HCT116 (cell line): Measurements from ENCODE around the gene GPR78. TPM values are rescaled to one million over a fixed set of nuclear protein-coding genes. Genes with fewer than 3 reads are reported as not detected.

Experiments
- ATAC-seq: fragments of 200-7000 bp; cut with Tn5 transposase; 2 replicates; pipeline ENCODE4 v1.9.1; 2020; ENCODE audit warnings: mild to moderate bottlenecking, moderate library complexity
- BruUV-seq: library from RNA; stranded (reverse); fragments of 400-500 nt; replicated peaks from 2 replicates; lab custom pipeline; 2021; lab: Mats Ljungman, UMichigan
- CTCF ChIA-PET: fragments of 300-600 bp; sonication (Branson Sonifier 250); formaldehyde crosslinking; loops from one replicate; lab custom pipeline; 2021; ENCODE audit warnings: antibody characterized with exemption; lab: Charles Lee
- POLR2A ChIA-PET: fragments of 300-600, 350-600 bp; sonication (Branson Sonifier 250); formaldehyde crosslinking; loops from one replicate; lab custom pipeline; 2021; ENCODE audit warnings: antibody characterized with exemption; lab: Charles Lee
- RAD21 ChIA-PET, 2 experiments: fragments of 300-600 bp; sonication (Branson Sonifier 250); formaldehyde crosslinking; loops; one replicate each; lab custom pipeline; 2023; ENCODE audit warnings: low total read pairs in 2 of 2; ENCODE audit not compliant: uncharacterized antibody in 2 of 2, unreplicated experiment in 2 of 2, low non-redundant PET in 1 of 2; lab: Charles Lee
- DNase-seq: peaks from one replicate; pipeline ENCODE4 v3.0.0-alpha.2; 2010; ENCODE audit warnings: low read depth, low spot score
- H2AFZ ChIP-seq: fragments of 200-600 bp; shearing (Covaris generic), sonication (generic); 2 replicates; pipeline ENCODE4 v1.6.1; 2017; ENCODE audit warnings: low read depth, mixed run types, mixed read lengths, antibody characterized with exemption, low read length; ENCODE audit not compliant: poor library complexity, severe bottlenecking
- H3K27ac ChIP-seq: 2 replicates; pipeline ENCODE4 v1.5.1; 2012; ENCODE audit warnings: low read depth, low read length
- H3K27me3 ChIP-seq: fragments of 200-600 bp; sonication (generic); 2 replicates; pipeline ENCODE4 v1.6.1; 2016; ENCODE audit warnings: mixed run types, low read length, mixed read lengths; ENCODE audit not compliant: insufficient read depth
- H3K36me3 ChIP-seq, 2 experiments: fragments of 200-500 bp in 1 of 2; fragments of 200-600 bp in 1 of 2; sonication (Bioruptor generic) in 1 of 2; sonication (generic) in 1 of 2; 2 replicates each; pipeline versions ENCODE4 v1.5.1 to v1.6.1; 2014 to 2016; ENCODE audit warnings: low read length in 2 of 2, inconsistent platforms in 1 of 2, mixed read lengths in 1 of 2, mixed run types in 1 of 2; ENCODE audit not compliant: insufficient read depth in 2 of 2, control insufficient read depth in 1 of 2
- H3K4me1 ChIP-seq, 2 experiments: fragments of 200-600 bp in 1 of 2; sonication (generic) in 1 of 2; 2 replicates each; pipeline versions ENCODE4 v1.5.1 to v1.6.1; 2012 to 2017; ENCODE audit warnings: low read length in 2 of 2, inconsistent platforms in 1 of 2, mild to moderate bottlenecking in 1 of 2, mixed read lengths in 1 of 2, mixed run types in 1 of 2, moderate library complexity in 1 of 2; ENCODE audit not compliant: insufficient read depth in 2 of 2, control insufficient read depth in 1 of 2
- H3K4me2 ChIP-seq: fragments of 200-600 bp; sonication (generic); 2 replicates; pipeline ENCODE4 v1.6.1; 2017; ENCODE audit warnings: mixed run types, low read length, mixed read lengths
- H3K4me3 ChIP-seq, 2 experiments: fragments of 200-600 bp in 1 of 2; sonication (generic) in 1 of 2; replicated peaks in 1 of 2; 2 replicates each; pipeline ENCODE4 v1.5.1; 2011 to 2016; ENCODE audit warnings: low read length in 2 of 2, control low read depth in 1 of 2, low read depth in 1 of 2, mild to moderate bottlenecking in 1 of 2, mixed read lengths in 1 of 2, mixed run types in 1 of 2
- H3K79me2 ChIP-seq: fragments of 200-600 bp; sonication (generic); 2 replicates; pipeline ENCODE4 v1.6.1; 2017; ENCODE audit warnings: mild to moderate bottlenecking, mixed run types, low read length, moderate library complexity, mixed read lengths; ENCODE audit not compliant: insufficient read depth
- H3K9ac ChIP-seq: fragments of 200-600 bp; sonication (generic); 2 replicates; pipeline ENCODE4 v1.6.1; 2016; ENCODE audit warnings: low read length, mixed read lengths
- H3K9me2 ChIP-seq: fragments of 200-600 bp; sonication (generic), shearing (Covaris generic); 2 replicates; pipeline ENCODE4 v1.6.1; 2017; ENCODE audit warnings: mixed run types, mild to moderate bottlenecking, moderate library complexity; ENCODE audit not compliant: insufficient read depth
- H3K9me3 ChIP-seq, 2 experiments: fragments of 200-500 bp in 1 of 2; fragments of 200-600 bp in 1 of 2; sonication (Bioruptor generic) in 1 of 2; sonication (generic) in 1 of 2; 2 replicates each; pipeline ENCODE4 v1.6.1; 2014 to 2017; ENCODE audit warnings: low read length in 2 of 2, mixed read lengths in 2 of 2, inconsistent platforms in 1 of 2, low read depth in 1 of 2, mild to moderate bottlenecking in 1 of 2, mixed run types in 1 of 2, moderate library complexity in 1 of 2; ENCODE audit not compliant: control insufficient read depth in 1 of 2, insufficient read depth in 1 of 2
- H4K20me1 ChIP-seq: fragments of 200-600 bp; sonication (generic), shearing (Covaris generic); 2 replicates; pipeline ENCODE4 v1.6.1; 2017; ENCODE audit warnings: mixed run types, mild to moderate bottlenecking, moderate library complexity; ENCODE audit not compliant: insufficient read depth
- CBX3 ChIP-seq: IDR thresholded peaks from 2 replicates; pipeline ENCODE4 v1.6.1; 2012; ENCODE audit warnings: low read depth
- CEBPB ChIP-seq: IDR thresholded peaks from 2 replicates; pipeline ENCODE4 v1.6.1; 2012; ENCODE audit warnings: low read depth
- EGR1 ChIP-seq: IDR thresholded peaks from 2 replicates; pipeline ENCODE4 v1.6.1; 2012; ENCODE audit warnings: low read depth
- ELF1 ChIP-seq: IDR thresholded peaks from 2 replicates; pipeline ENCODE4 v1.6.1; 2012; ENCODE audit warnings: low read depth, borderline replicate concordance
- EZH2 ChIP-seq: fragments of 200-600 bp; sonication (generic); IDR thresholded peaks from 2 replicates; pipeline ENCODE4 v1.6.1; 2017; ENCODE audit warnings: antibody characterized with exemption, mixed run types
- EZH2phosphoT487 ChIP-seq: fragments of 200-600 bp; IDR thresholded peaks from 2 replicates; pipeline ENCODE4 v1.6.1; 2018; ENCODE audit warnings: antibody characterized with exemption, borderline replicate concordance
- JUND ChIP-seq: IDR thresholded peaks from 2 replicates; pipeline ENCODE4 v1.6.1; 2012
- POLR2A ChIP-seq: IDR thresholded peaks from 2 replicates; pipeline ENCODE4 v1.7.0; 2011; ENCODE audit warnings: borderline replicate concordance; ENCODE audit not compliant: insufficient read depth, insufficient read length; ENCODE audit errors: extremely low read depth
- POLR2AphosphoS5 ChIP-seq: IDR thresholded peaks from 2 replicates; pipeline ENCODE4 v1.6.1; 2011; ENCODE audit warnings: mild to moderate bottlenecking, low read depth, low read length, moderate library complexity
- RAD21 ChIP-seq: IDR thresholded peaks from 2 replicates; pipeline ENCODE4 v1.6.1; 2012; ENCODE audit warnings: low read depth, mild to moderate bottlenecking
- SIN3A ChIP-seq: IDR thresholded peaks from 2 replicates; pipeline ENCODE4 v1.6.1; 2012; ENCODE audit warnings: low read depth
- SP1 ChIP-seq: IDR thresholded peaks from 2 replicates; pipeline ENCODE4 v1.6.1; 2012; ENCODE audit warnings: low read depth
- TCF7L2 ChIP-seq: IDR thresholded peaks from 2 replicates; pipeline ENCODE4 v1.7.0; 2011; ENCODE audit warnings: borderline replicate concordance, inconsistent platforms; ENCODE audit not compliant: insufficient read depth, insufficient read length; ENCODE audit errors: extremely low read depth
- YY1 ChIP-seq: IDR thresholded peaks from 2 replicates; pipeline ENCODE4 v1.6.1; 2011; ENCODE audit warnings: low read length, low read depth, moderate library complexity, mild to moderate bottlenecking; ENCODE audit not compliant: insufficient replicate concordance; ENCODE audit errors: extremely low read depth
- ZFX ChIP-seq: fragments of 450-650 bp; IDR thresholded peaks from 2 replicates; pipeline ENCODE4 v1.6.1; 2017
- intact Hi-C: fragments of 100-400 bp; cut with micrococcal nuclease; formaldehyde crosslinking; loops from 2 replicates; pipeline ENCODE4 v1.10.0; 2022
- total RNA-seq: library from RNA; stranded (reverse); gene quantifications from one replicate; pipeline ENCODE4 v1.2.1, GENCODE V29; 2021; ENCODE audit not compliant: unreplicated experiment
- TF ChIP-seq, protein P1 (sequence below): IDR thresholded peaks from 2 replicates; pipeline ENCODE4 v1.6.1; 2012
- TF ChIP-seq, protein P2 (sequence below), 3 experiments: fragments of 200-600 bp in 1 of 3; sonication (generic) in 1 of 3; IDR thresholded peaks in 2 of 3; conservative IDR thresholded peaks in 1 of 3; 2 replicates each; pipeline ENCODE4 v1.5.1; 2012 to 2017; ENCODE audit warnings: low read depth in 2 of 3, low read length in 2 of 3, antibody characterized with exemption in 1 of 3, borderline replicate concordance in 1 of 3, control low read depth in 1 of 3, mild to moderate bottlenecking in 1 of 3, mixed read lengths in 1 of 3, mixed run types in 1 of 3, moderate library complexity in 1 of 3; ENCODE audit not compliant: insufficient read depth in 1 of 3
- TF ChIP-seq, protein P3 (sequence below): IDR thresholded peaks from 2 replicates; pipeline ENCODE4 v1.6.1; 2011; ENCODE audit warnings: mild to moderate bottlenecking, low read length, moderate library complexity; ENCODE audit not compliant: insufficient replicate concordance; ENCODE audit errors: extremely low read depth

GPR78 gene
- total RNA-seq, 1 experiment from 2014 or later = not detected

DNA sequence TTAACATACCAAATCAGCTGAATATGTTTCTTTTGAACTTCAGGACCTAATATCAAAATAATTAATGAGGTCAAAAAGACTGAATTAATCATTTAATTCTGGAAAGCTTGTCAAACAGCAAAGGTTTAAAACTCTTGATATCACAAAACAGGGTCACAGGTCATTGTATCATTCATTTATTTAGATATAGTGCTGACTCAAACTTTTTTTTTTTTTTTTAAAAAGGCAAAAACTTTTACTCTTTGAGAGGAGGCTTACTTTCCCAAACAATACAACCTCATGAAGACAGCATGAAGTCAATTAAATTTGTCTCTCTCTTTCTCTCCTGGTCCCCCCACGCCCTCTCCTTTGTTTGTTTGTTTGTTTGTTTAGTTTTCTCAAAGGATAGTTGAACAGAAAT, 15.6 kb upstream of the GPR78 start:
- H3K4me1 ChIP-seq = no peaks in the 10 kb centered on the region
- no peak overlapping the region for H3K9ac ChIP-seq
- DNase-seq (no peak), ATAC-seq (no peak)
- no peaks in the 10 kb centered on the region for H3K36me3 ChIP-seq
- ChIA-PET POLR2A (no interaction called here), CTCF (no interaction called here), RAD21 (no interaction called here)
- H3K9me2 ChIP-seq = no peaks in the 10 kb centered on the region
- BruUV-seq = no TSS peak
- TF ChIP-seq EZH2phosphoT487 (no peak), YY1 (no peak), SP1 (no peak), EGR1 (no peak), TCF7L2 (no peak), JUND (no peak), ZFX (no peak), POLR2AphosphoS5 (no peak), CBX3 (no peak), CEBPB (no peak)
- intact Hi-C loops = no loop called here
- H3K27ac ChIP-seq = no peak overlapping the region
- H3K27me3 ChIP-seq = no peaks in the 10 kb centered on the region
- H2AFZ ChIP-seq = no peak overlapping the region
- no peaks in the 10 kb centered on the region for H4K20me1 ChIP-seq
- no peak overlapping the region for H3K4me2 ChIP-seq
- no peaks in the 10 kb centered on the region for H3K9me3 ChIP-seq
- H3K4me3 ChIP-seq = no peak overlapping the region
- H3K79me2 ChIP-seq = no peaks in the 10 kb centered on the region

DNA sequence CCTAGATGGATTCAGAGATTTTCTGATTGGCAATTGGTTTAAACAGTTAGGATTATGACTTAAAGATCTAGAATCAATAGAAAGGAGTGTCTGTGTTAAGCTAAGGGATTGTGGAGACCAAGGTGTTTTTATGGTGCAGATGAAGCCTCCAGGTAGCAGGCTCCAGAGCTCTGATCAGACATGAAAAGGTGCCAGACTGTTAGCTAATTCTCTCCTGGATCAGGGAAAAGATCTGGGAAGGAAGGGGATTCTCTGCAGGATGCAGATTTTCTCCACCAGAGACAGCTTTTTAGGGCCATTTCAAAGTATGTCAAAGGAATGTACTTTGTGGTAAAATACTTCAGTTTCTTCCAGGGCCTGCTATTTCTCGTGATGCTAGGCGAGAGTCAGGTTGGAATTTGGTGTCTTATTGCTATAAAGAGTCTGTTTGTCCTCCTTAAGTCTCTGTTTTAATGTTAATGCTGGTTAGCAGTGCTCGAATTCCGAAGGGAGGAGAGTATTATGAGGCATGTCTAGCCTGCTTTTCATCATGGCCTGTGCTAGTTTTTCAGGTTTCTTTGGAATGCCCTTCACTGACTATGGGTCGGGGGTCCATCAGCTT, 12.0 kb upstream of the GPR78 start:
- no peak for ATAC-seq
- POLR2A ChIA-PET = no interaction called here
- no peak overlapping the region for H3K4me2 ChIP-seq
- TF ChIP-seq, protein P1, sequence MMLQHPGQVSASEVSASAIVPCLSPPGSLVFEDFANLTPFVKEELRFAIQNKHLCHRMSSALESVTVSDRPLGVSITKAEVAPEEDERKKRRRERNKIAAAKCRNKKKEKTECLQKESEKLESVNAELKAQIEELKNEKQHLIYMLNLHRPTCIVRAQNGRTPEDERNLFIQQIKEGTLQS = no peak
- no peak for TF ChIP-seq CBX3
- no peak for TF ChIP-seq SIN3A
- no peak for TF ChIP-seq ELF1
- TF ChIP-seq CEBPB = no peak
- TF ChIP-seq JUND = no peak
- TF ChIP-seq RAD21 = no peak
- TF ChIP-seq, protein P2, sequence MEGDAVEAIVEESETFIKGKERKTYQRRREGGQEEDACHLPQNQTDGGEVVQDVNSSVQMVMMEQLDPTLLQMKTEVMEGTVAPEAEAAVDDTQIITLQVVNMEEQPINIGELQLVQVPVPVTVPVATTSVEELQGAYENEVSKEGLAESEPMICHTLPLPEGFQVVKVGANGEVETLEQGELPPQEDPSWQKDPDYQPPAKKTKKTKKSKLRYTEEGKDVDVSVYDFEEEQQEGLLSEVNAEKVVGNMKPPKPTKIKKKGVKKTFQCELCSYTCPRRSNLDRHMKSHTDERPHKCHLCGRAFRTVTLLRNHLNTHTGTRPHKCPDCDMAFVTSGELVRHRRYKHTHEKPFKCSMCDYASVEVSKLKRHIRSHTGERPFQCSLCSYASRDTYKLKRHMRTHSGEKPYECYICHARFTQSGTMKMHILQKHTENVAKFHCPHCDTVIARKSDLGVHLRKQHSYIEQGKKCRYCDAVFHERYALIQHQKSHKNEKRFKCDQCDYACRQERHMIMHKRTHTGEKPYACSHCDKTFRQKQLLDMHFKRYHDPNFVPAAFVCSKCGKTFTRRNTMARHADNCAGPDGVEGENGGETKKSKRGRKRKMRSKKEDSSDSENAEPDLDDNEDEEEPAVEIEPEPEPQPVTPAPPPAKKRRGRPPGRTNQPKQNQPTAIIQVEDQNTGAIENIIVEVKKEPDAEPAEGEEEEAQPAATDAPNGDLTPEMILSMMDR (IDR thresholded peaks at IDR 0.05 in 2 of 3, conservative IDR thresholded peaks at IDR 0.05 in 1 of 3; ENCODE audit: borderline replicate concordance in 1 of 3, insufficient read depth in 1 of 3, low read depth in 2 of 3, low read length in 2 of 3) = no peak
- TF ChIP-seq POLR2A = no peak
- no peak for TF ChIP-seq TCF7L2
- TF ChIP-seq, protein P3, sequence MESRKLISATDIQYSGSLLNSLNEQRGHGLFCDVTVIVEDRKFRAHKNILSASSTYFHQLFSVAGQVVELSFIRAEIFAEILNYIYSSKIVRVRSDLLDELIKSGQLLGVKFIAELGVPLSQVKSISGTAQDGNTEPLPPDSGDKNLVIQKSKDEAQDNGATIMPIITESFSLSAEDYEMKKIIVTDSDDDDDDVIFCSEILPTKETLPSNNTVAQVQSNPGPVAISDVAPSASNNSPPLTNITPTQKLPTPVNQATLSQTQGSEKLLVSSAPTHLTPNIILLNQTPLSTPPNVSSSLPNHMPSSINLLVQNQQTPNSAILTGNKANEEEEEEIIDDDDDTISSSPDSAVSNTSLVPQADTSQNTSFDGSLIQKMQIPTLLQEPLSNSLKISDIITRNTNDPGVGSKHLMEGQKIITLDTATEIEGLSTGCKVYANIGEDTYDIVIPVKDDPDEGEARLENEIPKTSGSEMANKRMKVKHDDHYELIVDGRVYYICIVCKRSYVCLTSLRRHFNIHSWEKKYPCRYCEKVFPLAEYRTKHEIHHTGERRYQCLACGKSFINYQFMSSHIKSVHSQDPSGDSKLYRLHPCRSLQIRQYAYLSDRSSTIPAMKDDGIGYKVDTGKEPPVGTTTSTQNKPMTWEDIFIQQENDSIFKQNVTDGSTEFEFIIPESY = no peak
- TF ChIP-seq EZH2 = no peak

More for the DNA sequence above, 12.0 kb upstream of the GPR78 start:
- Histone ChIP-seq H3K9ac (no peak overlapping the region), H3K27me3 (no peaks in the 10 kb centered on the region), H3K4me1 (peaks cover 0 to 12% of the 10 kb centered on the region in 2 experiments; a peak in 1 of 4 replicates), H3K9me2 (no peaks in the 10 kb centered on the region), H4K20me1 (no peaks in the 10 kb centered on the region), H3K79me2 (no peaks in the 10 kb centered on the region), H2AFZ (no peak overlapping the region), H3K4me3 (no peak overlapping the region), H3K36me3 (no peaks in the 10 kb centered on the region), H3K27ac (no peak overlapping the region), H3K9me3 (no peaks in the 10 kb centered on the region)
- DNase-seq = no peak
- BruUV-seq = no TSS peak
- RAD21 ChIA-PET = no interaction called here
- intact Hi-C loops = no loop called here
- CTCF ChIA-PET = no interaction called here
